GM21447 (cell line): ENCODE measurements around the gene HIVEP3.
"Not testable (repeated sequence)": the region's sequence is repeated elsewhere in the genome, so short reads cannot be mapped to it uniquely, and the experiment has no call there.

ENCODE experiments used
- ATAC-seq: cut with Tn5 transposase; IDR thresholded peaks from one replicate; pipeline ENCODE4 v1.9.1; 2021; ENCODE audit not compliant: unreplicated experiment

The HIVEP3 gene

GRCh38 chr1:41573785-41574713, 344.7 kb downstream of the HIVEP3 start:
- peak; percentile 84 for ATAC-seq

GRCh38 chr1:41573194-41573593, 345.5 kb downstream of the HIVEP3 start:
- ATAC-seq = no peak

GRCh38 chr1:41572224-41572623, 346.5 kb downstream of the HIVEP3 start:
- ATAC-seq = no peak

GRCh38 chr1:41571041-41571440, 347.7 kb downstream of the HIVEP3 start:
- ATAC-seq = no peak

- no peak for ATAC-seq
These were observed 350.5 kb downstream of the HIVEP3 start for GRCh38 chr1:41568204-41568603.

- no peak for ATAC-seq
These were observed 351.8 kb downstream of the HIVEP3 start for GRCh38 chr1:41566969-41567368.

- no peak for ATAC-seq
These were observed 352.3 kb downstream of the HIVEP3 start for GRCh38 chr1:41566274-41566885.

GRCh38 chr1:41564741-41565475, 353.8 kb downstream of the HIVEP3 start:
- no peak for ATAC-seq

- ATAC-seq = no peak
These were observed 356.4 kb downstream of the HIVEP3 start for GRCh38 chr1:41562328-41562727.

GRCh38 chr1:41560931-41561330, 357.8 kb downstream of the HIVEP3 start:
- ATAC-seq = no peak

- no peak for ATAC-seq
These were observed 358.2 kb downstream of the HIVEP3 start for GRCh38 chr1:41560496-41560895.

- ATAC-seq = no peak
These were observed 359.4 kb downstream of the HIVEP3 start for GRCh38 chr1:41559331-41559730.

- ATAC-seq = no peak
These were observed 360.0 kb downstream of the HIVEP3 start for GRCh38 chr1:41558761-41559171.

- ATAC-seq = no peak
These were observed 360.8 kb downstream of the HIVEP3 start for GRCh38 chr1:41557751-41558455.

GRCh38 chr1:41554746-41555145, 364.0 kb downstream of the HIVEP3 start:
- not testable (repeated sequence) for ATAC-seq

GRCh38 chr1:41547781-41548560, 370.8 kb downstream of the HIVEP3 start:
- no peak for ATAC-seq

GRCh38 chr1:41547336-41547735, 371.4 kb downstream of the HIVEP3 start:
- no peak for ATAC-seq

GRCh38 chr1:41546833-41547135, 371.9 kb downstream of the HIVEP3 start:
- no peak for ATAC-seq

- ATAC-seq = no peak
These were observed 372.5 kb downstream of the HIVEP3 start for GRCh38 chr1:41545996-41546832.
